IMR-90 (cell line): ENCODE measurements around the gene STARD7. TPM values are rescaled to one million over a fixed set of nuclear protein-coding genes. Genes with fewer than 3 reads are reported as not detected.

Experiments
- ATAC-seq: fragments of 200-7000 bp; cut with Tn5 transposase; 2 replicates; pipeline ENCODE4 v1.9.1; 2020; ENCODE audit warnings: low read depth, mild to moderate bottlenecking, moderate library complexity
- BruUV-seq: library from RNA; stranded (reverse); fragments of 400-500 nt; replicated peaks from 2 replicates; lab custom pipeline; 2021; lab: Mats Ljungman, UMichigan
- CTCF ChIA-PET: fragments of 300-600 bp; formaldehyde crosslinking; extraction: SDS; loops from one replicate; lab custom pipeline; 2021; ENCODE audit warnings: antibody characterized with exemption; lab: Yijun Ruan, JAX
- POLR2A ChIA-PET: fragments of 300-600 bp; sonication (Branson Sonifier 250); formaldehyde crosslinking; loops from one replicate; lab custom pipeline; 2022; ENCODE audit warnings: antibody characterized with exemption; ENCODE audit not compliant: unreplicated experiment; lab: Charles Lee
- DNase-seq: peaks from one replicate; pipeline ENCODE4 v3.0.0; 2013
- H2AFZ ChIP-seq: replicated peaks from 2 replicates; pipeline ENCODE3; 2013; ENCODE audit warnings: low read length, mild to moderate bottlenecking; ENCODE audit not compliant: poor library complexity
- H2AK5ac ChIP-seq: 2 replicates; pipeline ENCODE4 v1.6.1; 2013; ENCODE audit warnings: low read depth, low read length, inconsistent platforms
- H2AK9ac ChIP-seq: replicated peaks from 2 replicates; pipeline ENCODE3; 2013; ENCODE audit warnings: mild to moderate bottlenecking, low read depth, low read length, moderate library complexity; ENCODE audit not compliant: poor library complexity
- H2BK120ac ChIP-seq: 2 replicates; pipeline ENCODE4 v1.6.1; 2013; ENCODE audit warnings: low read depth, low read length, inconsistent platforms
- H2BK15ac ChIP-seq: 3 replicates; pipeline ENCODE4 v1.6.1; 2013; ENCODE audit warnings: low read depth, low read length, inconsistent platforms
- H2BK20ac ChIP-seq: 2 replicates; pipeline ENCODE4 v1.6.1; 2013; ENCODE audit warnings: low read depth, mild to moderate bottlenecking, inconsistent platforms, low read length, moderate library complexity
- H2BK5ac ChIP-seq: 2 replicates; pipeline ENCODE4 v1.6.1; 2013; ENCODE audit warnings: mild to moderate bottlenecking, low read depth, low read length, inconsistent platforms; ENCODE audit not compliant: poor library complexity, severe bottlenecking
- H3K14ac ChIP-seq: replicated peaks from 2 replicates; pipeline ENCODE4 v1.6.1; 2013; ENCODE audit warnings: low read depth, low read length, inconsistent platforms
- H3K18ac ChIP-seq: 2 replicates; pipeline ENCODE4 v1.6.1; 2013; ENCODE audit warnings: low read depth, low read length, control low read depth
- H3K23ac ChIP-seq: 2 replicates; pipeline ENCODE4 v1.6.1; 2013; ENCODE audit warnings: low read depth, low read length, inconsistent platforms
- H3K27ac ChIP-seq: 2 replicates; pipeline ENCODE4 v1.5.1; 2013; ENCODE audit warnings: mild to moderate bottlenecking, control low read depth, low read length; ENCODE audit not compliant: insufficient read depth
- H3K27me3 ChIP-seq: 2 replicates; pipeline ENCODE4 v1.6.1; 2013; ENCODE audit warnings: low read length; ENCODE audit not compliant: control insufficient read depth, insufficient read depth
- H3K36me3 ChIP-seq: 2 replicates; pipeline ENCODE4 v1.6.1; 2013; ENCODE audit warnings: low read length, mixed read lengths; ENCODE audit not compliant: control insufficient read depth, insufficient read depth
- H3K4ac ChIP-seq: 2 replicates; pipeline ENCODE4 v1.6.1; 2013; ENCODE audit warnings: low read depth, low read length, inconsistent platforms
- H3K4me1 ChIP-seq: 2 replicates; pipeline ENCODE4 v1.6.1; 2013; ENCODE audit warnings: low read length, mixed read lengths; ENCODE audit not compliant: control insufficient read depth, insufficient read depth
- H3K4me2 ChIP-seq: 2 replicates; pipeline ENCODE4 v1.6.1; 2013; ENCODE audit warnings: low read depth, mild to moderate bottlenecking, control low read depth, low read length, moderate library complexity
- H3K4me3 ChIP-seq: 2 replicates; pipeline ENCODE4 v1.5.1; 2013; ENCODE audit warnings: low read depth, mild to moderate bottlenecking, control low read depth, low read length, moderate library complexity; ENCODE audit not compliant: insufficient read depth
- H3K56ac ChIP-seq: 2 replicates; pipeline ENCODE4 v1.6.1; 2013; ENCODE audit warnings: low read length, inconsistent platforms; ENCODE audit not compliant: insufficient read depth; ENCODE audit errors: extremely low read depth
- H3K79me1 ChIP-seq, 2 experiments: 2 replicates each; pipeline ENCODE4 v1.6.1; 2013; ENCODE audit warnings: low read length in 2 of 2, inconsistent platforms in 1 of 2, low read depth in 1 of 2
- H3K9ac ChIP-seq: 2 replicates; pipeline ENCODE4 v1.6.1; 2013; ENCODE audit warnings: low read depth, low read length, control low read depth
- H3K9me1 ChIP-seq: 2 replicates; pipeline ENCODE4 v1.6.1; 2013; ENCODE audit warnings: low read length, inconsistent platforms; ENCODE audit not compliant: insufficient read depth
- H3K9me3 ChIP-seq: 2 replicates; pipeline ENCODE4 v1.6.1; 2013; ENCODE audit warnings: low read length; ENCODE audit not compliant: control insufficient read depth, insufficient read depth
- H4K20me1 ChIP-seq: 2 replicates; pipeline ENCODE4 v1.6.1; 2013; ENCODE audit warnings: low read length, inconsistent platforms; ENCODE audit not compliant: insufficient read depth
- H4K5ac ChIP-seq: 2 replicates; pipeline ENCODE4 v1.6.1; 2013; ENCODE audit warnings: mild to moderate bottlenecking, low read depth, low read length, control low read depth
- H4K8ac ChIP-seq, 2 experiments: 2 replicates each; pipeline ENCODE4 v1.6.1; 2013; ENCODE audit warnings: low read depth in 2 of 2, low read length in 2 of 2, control low read depth in 1 of 2, inconsistent platforms in 1 of 2
- H4K91ac ChIP-seq: 2 replicates; pipeline ENCODE4 v1.6.1; 2013; ENCODE audit warnings: low read depth, low read length, inconsistent platforms; ENCODE audit not compliant: insufficient read depth
- BHLHE40 ChIP-seq: fragments of 150-350 bp; IDR thresholded peaks from 2 replicates; pipeline ENCODE4 v1.6.1; 2016; ENCODE audit warnings: mild to moderate bottlenecking, low read depth, low read length
- CEBPB ChIP-seq: IDR thresholded peaks from 2 replicates; pipeline ENCODE4 v1.6.1; 2012; ENCODE audit warnings: low read depth, low read length, improper control_type of control experiment
- MAFK ChIP-seq: IDR thresholded peaks from 2 replicates; pipeline ENCODE4 v1.6.1; 2012; ENCODE audit warnings: low read depth, low read length, improper control_type of control experiment
- MAZ ChIP-seq: IDR thresholded peaks from 2 replicates; pipeline ENCODE4 v1.6.1; 2012; ENCODE audit warnings: low read depth, mild to moderate bottlenecking, low read length, improper control_type of control experiment, moderate library complexity, borderline replicate concordance
- MXI1 ChIP-seq: IDR thresholded peaks from 2 replicates; pipeline ENCODE4 v1.6.1; 2012; ENCODE audit warnings: low read depth, mild to moderate bottlenecking, low read length, moderate library complexity, borderline replicate concordance
- POLR2A ChIP-seq: IDR thresholded peaks from 2 replicates; pipeline ENCODE4 v1.6.1; 2012; ENCODE audit warnings: mild to moderate bottlenecking, low read depth, low read length
- RAD21 ChIP-seq: IDR thresholded peaks from 2 replicates; pipeline ENCODE4 v1.6.1; 2012; ENCODE audit warnings: low read length, improper control_type of control experiment
- RCOR1 ChIP-seq: IDR thresholded peaks from 2 replicates; pipeline ENCODE4 v1.6.1; 2012; ENCODE audit warnings: mild to moderate bottlenecking, low read length, improper control_type of control experiment; ENCODE audit not compliant: insufficient replicate concordance
- RFX5 ChIP-seq: IDR thresholded peaks from 2 replicates; pipeline ENCODE4 v1.8.0; 2012; ENCODE audit warnings: low read depth, mild to moderate bottlenecking, low read length, moderate library complexity
- SMC3 ChIP-seq: fragments of 150-350 bp; IDR thresholded peaks from 2 replicates; pipeline ENCODE4 v1.6.1; 2016; ENCODE audit warnings: low read depth, mild to moderate bottlenecking, antibody characterized with exemption, low read length, moderate library complexity
- USF2 ChIP-seq: fragments of 150-350 bp; IDR thresholded peaks from 2 replicates; pipeline ENCODE4 v1.6.1; 2017; ENCODE audit warnings: mild to moderate bottlenecking, antibody characterized with exemption, low read length, low read depth
- WGBS, 2 experiments: methylation state at CpG; one replicate each; pipeline versions ENCODE4 v1.1.5 to v1.1.7; 2013; ENCODE audit warnings: missing lambda C conversion rate in 2 of 2; ENCODE audit not compliant: insufficient read length in 1 of 2; ENCODE audit errors: extremely low coverage in 2 of 2; 5-methylcytosine and 5-hydroxymethylcytosine counted together
- dilution Hi-C: fragments of 300-500 bp; cut with HindIII; formaldehyde crosslinking; loops from one replicate; pipeline ENCODE4 v1.14.3; 2018; ENCODE audit warnings: low sequenced_read_pairs; ENCODE audit not compliant: unreplicated experiment
- in situ Hi-C: fragments of 300-500 bp; cut with MboI; formaldehyde crosslinking; loops from 3 replicates; pipeline ENCODE4 v1.14.3; 2019; ENCODE audit warnings: low sequenced_read_pairs, inconsistent platforms, mixed read lengths
- intact Hi-C: fragments of 100-400 bp; cut with micrococcal nuclease; formaldehyde crosslinking; loops from 2 replicates; pipeline ENCODE4 v1.10.0; 2022
- polyA plus RNA-seq, 3 experiments: library from polyadenylated mRNA; depleted of rRNA; stranded (reverse); fragments of >200 nt; gene quantifications; 2 replicates each; pipeline ENCODE4 v1.2.3, GENCODE V29; 2012; ENCODE audit warnings: low replicate concordance in 1 of 3
- total RNA-seq: library from RNA; depleted of rRNA; stranded (reverse); fragments of >200 nt; gene quantifications from 2 replicates; pipeline ENCODE4 v1.2.3, GENCODE V29; 2012
- TF ChIP-seq, protein P1 (sequence below): fragments of 150-350 bp; IDR thresholded peaks from 2 replicates; pipeline ENCODE4 v1.6.1; 2016; ENCODE audit warnings: low read depth, mild to moderate bottlenecking, low read length, moderate library complexity, borderline replicate concordance
- TF ChIP-seq, protein P2 (sequence below): conservative IDR thresholded peaks from 2 replicates; pipeline ENCODE4 v1.5.1; 2012; ENCODE audit warnings: mild to moderate bottlenecking, low read depth, low read length, improper control_type of control experiment

The STARD7 gene
- total and polyA plus RNA-seq, 2 of the 4 experiments (the other 2 are of a cell fraction) = 61.7 to 138 TPM

- H2AFZ ChIP-seq = no peak overlapping the region
- H3K56ac ChIP-seq = no peak overlapping the region
- intact Hi-C loops = no loop called here
- H3K9me1 ChIP-seq = no peaks in the 10 kb centered on the region
- no peak overlapping the region for H4K91ac ChIP-seq
- H4K5ac ChIP-seq = no peak overlapping the region
- in situ Hi-C loops = loop anchor here (10.0 kb wide), 1 partner anchor 129 kb away; the partner anchor contains the start of genes CIAO1 and TMEM127
- no peak overlapping the region for H2BK5ac ChIP-seq
- no peak for ATAC-seq
- no peak overlapping the region for H3K4me2 ChIP-seq
- H3K4ac ChIP-seq = no peak overlapping the region
- H3K14ac ChIP-seq = no peak overlapping the region
- H3K9me3 ChIP-seq = no peaks in the 10 kb centered on the region
- BruUV-seq = no TSS peak
- H4K8ac ChIP-seq = no peak overlapping the region
- no peaks in the 10 kb centered on the region; the same call in 1 of the 2 replicates for H4K20me1 ChIP-seq
- no peak overlapping the region for H2AK5ac ChIP-seq
- H3K4me3 ChIP-seq = no peak overlapping the region
- H3K23ac ChIP-seq = no peak overlapping the region
- no peak overlapping the region for H3K18ac ChIP-seq
- dilution Hi-C loops = no loop called here
- peaks cover 48% of the 10 kb centered on the region for H3K27me3 ChIP-seq
- no peaks in the 10 kb centered on the region for H3K36me3 ChIP-seq
- no peak overlapping the region for H2BK120ac ChIP-seq
- no peak overlapping the region for H2BK15ac ChIP-seq
- POLR2A ChIA-PET = no interaction called here
- WGBS, 2 experiments = 69% methylated on average over 4 of the region's 5 CpGs; no CpG with 5 or more reads in 1 of the 2 experiments
- H3K27ac ChIP-seq = no peak overlapping the region
- DNase-seq = no peak
- H2BK20ac ChIP-seq = no peak overlapping the region
- no peaks in the 10 kb centered on the region for H3K4me1 ChIP-seq
- no peaks in the 10 kb centered on the region for H3K79me1 ChIP-seq
- CTCF ChIA-PET = no interaction called here
- no peak overlapping the region for H2AK9ac ChIP-seq
- TF ChIP-seq RFX5 (no peak), CEBPB (no peak), RCOR1 (no peak), SMC3 (no peak), MAFK (no peak), MAZ (no peak), BHLHE40 (no peak), POLR2A (no peak), MXI1 (no peak), USF2 (no peak), RAD21 (no peak)
- TF ChIP-seq, protein P1, sequence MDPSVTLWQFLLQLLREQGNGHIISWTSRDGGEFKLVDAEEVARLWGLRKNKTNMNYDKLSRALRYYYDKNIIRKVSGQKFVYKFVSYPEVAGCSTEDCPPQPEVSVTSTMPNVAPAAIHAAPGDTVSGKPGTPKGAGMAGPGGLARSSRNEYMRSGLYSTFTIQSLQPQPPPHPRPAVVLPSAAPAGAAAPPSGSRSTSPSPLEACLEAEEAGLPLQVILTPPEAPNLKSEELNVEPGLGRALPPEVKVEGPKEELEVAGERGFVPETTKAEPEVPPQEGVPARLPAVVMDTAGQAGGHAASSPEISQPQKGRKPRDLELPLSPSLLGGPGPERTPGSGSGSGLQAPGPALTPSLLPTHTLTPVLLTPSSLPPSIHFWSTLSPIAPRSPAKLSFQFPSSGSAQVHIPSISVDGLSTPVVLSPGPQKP = no peak
- TF ChIP-seq, protein P2, sequence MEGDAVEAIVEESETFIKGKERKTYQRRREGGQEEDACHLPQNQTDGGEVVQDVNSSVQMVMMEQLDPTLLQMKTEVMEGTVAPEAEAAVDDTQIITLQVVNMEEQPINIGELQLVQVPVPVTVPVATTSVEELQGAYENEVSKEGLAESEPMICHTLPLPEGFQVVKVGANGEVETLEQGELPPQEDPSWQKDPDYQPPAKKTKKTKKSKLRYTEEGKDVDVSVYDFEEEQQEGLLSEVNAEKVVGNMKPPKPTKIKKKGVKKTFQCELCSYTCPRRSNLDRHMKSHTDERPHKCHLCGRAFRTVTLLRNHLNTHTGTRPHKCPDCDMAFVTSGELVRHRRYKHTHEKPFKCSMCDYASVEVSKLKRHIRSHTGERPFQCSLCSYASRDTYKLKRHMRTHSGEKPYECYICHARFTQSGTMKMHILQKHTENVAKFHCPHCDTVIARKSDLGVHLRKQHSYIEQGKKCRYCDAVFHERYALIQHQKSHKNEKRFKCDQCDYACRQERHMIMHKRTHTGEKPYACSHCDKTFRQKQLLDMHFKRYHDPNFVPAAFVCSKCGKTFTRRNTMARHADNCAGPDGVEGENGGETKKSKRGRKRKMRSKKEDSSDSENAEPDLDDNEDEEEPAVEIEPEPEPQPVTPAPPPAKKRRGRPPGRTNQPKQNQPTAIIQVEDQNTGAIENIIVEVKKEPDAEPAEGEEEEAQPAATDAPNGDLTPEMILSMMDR = no peak
- H3K9ac ChIP-seq = no peak overlapping the region
Measured at GRCh38 chr2:96135621-96136020, 73.0 kb downstream of the STARD7 start.
